Body of pancreas (tissue), 4 donors: Measurements from ENCODE around the gene TRMT6. TPM values are rescaled to one million over a fixed set of nuclear protein-coding genes. Genes with fewer than 3 reads are reported as not detected.

Experiments
- ATAC-seq: fragments of 150-250 bp; one replicate; pipeline ENCODE4 v1.9.1; 2016
- DNase-seq, 4 donors: peaks; one replicate each; pipeline ENCODE4 v3.0.0-alpha.2; 2019
- H3K27ac ChIP-seq, 4 donors: fragments of 200-600 bp; sonication (generic); 1 replicate in 3 of 4; 2 replicates in 1 of 4; pipeline versions ENCODE4 v1.5.1 to v1.6.1; 2016 to 2019; ENCODE audit warnings: mild to moderate bottlenecking in 1 of 4, mixed read lengths in 1 of 4, moderate library complexity in 1 of 4
- H3K27me3 ChIP-seq, 2 donors: fragments of 200-600 bp; sonication (generic); one replicate each; pipeline ENCODE4 v1.6.0; 2016; ENCODE audit warnings: mild to moderate bottlenecking in 1 of 2
- H3K36me3 ChIP-seq, 2 donors: fragments of 200-600 bp; sonication (generic); replicated peaks in 1 of 2; 2 replicates each; pipeline ENCODE4 v1.5.1; 2016; ENCODE audit warnings: low read depth in 2 of 2; ENCODE audit not compliant: insufficient read depth in 1 of 2
- H3K4me1 ChIP-seq: fragments of 200-600 bp; sonication (generic); one replicate; pipeline ENCODE4 v1.6.0; 2016
- H3K4me3 ChIP-seq, 2 donors: fragments of 200-600 bp; sonication (generic); 1 replicate in 1 of 2; 2 replicates in 1 of 2; pipeline ENCODE4 v1.5.1; 2016 to 2019
- H3K9me3 ChIP-seq, 3 donors: fragments of 200-600 bp; sonication (generic); 1 replicate in 2 of 3; 2 replicates in 1 of 3; pipeline ENCODE4 v1.5.1; 2016
- POLR2A ChIP-seq, 3 donors: fragments of 450-650 bp; IDR thresholded peaks; one replicate each; pipeline ENCODE4 v1.6.1; 2016; ENCODE audit warnings: antibody characterized with exemption in 3 of 3, mild to moderate bottlenecking in 2 of 3
- WGBS, 2 donors: methylation state at CpG; one replicate each; pipeline ENCODE4 v1.1.5; 2017; 5-methylcytosine and 5-hydroxymethylcytosine counted together
- intact Hi-C: fragments of 100-400 bp; cut with DNase I; formaldehyde crosslinking; loops from one replicate; pipeline ENCODE4 v1.15.1; 2023
- total RNA-seq, 2 donors: library from RNA; depleted of rRNA; stranded (reverse); fragments of >200 nt; gene quantifications; one replicate each; pipeline ENCODE4 v1.1.0, GENCODE V29; 2016
- TF ChIP-seq, protein P1 (sequence below), 7 experiments: fragments of 450-650 bp in 4 of 7; fragments of 200-600 bp in 3 of 7; sonication (generic) in 3 of 7; IDR thresholded peaks; one replicate each; pipeline ENCODE4 v1.5.1; 2016 to 2019; ENCODE audit warnings: antibody characterized with exemption in 7 of 7

Gene TRMT6, protein sequence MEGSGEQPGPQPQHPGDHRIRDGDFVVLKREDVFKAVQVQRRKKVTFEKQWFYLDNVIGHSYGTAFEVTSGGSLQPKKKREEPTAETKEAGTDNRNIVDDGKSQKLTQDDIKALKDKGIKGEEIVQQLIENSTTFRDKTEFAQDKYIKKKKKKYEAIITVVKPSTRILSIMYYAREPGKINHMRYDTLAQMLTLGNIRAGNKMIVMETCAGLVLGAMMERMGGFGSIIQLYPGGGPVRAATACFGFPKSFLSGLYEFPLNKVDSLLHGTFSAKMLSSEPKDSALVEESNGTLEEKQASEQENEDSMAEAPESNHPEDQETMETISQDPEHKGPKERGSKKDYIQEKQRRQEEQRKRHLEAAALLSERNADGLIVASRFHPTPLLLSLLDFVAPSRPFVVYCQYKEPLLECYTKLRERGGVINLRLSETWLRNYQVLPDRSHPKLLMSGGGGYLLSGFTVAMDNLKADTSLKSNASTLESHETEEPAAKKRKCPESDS
- 1 to 10 TPM; 5.2 to 8.6 TPM for total RNA-seq

DNA sequence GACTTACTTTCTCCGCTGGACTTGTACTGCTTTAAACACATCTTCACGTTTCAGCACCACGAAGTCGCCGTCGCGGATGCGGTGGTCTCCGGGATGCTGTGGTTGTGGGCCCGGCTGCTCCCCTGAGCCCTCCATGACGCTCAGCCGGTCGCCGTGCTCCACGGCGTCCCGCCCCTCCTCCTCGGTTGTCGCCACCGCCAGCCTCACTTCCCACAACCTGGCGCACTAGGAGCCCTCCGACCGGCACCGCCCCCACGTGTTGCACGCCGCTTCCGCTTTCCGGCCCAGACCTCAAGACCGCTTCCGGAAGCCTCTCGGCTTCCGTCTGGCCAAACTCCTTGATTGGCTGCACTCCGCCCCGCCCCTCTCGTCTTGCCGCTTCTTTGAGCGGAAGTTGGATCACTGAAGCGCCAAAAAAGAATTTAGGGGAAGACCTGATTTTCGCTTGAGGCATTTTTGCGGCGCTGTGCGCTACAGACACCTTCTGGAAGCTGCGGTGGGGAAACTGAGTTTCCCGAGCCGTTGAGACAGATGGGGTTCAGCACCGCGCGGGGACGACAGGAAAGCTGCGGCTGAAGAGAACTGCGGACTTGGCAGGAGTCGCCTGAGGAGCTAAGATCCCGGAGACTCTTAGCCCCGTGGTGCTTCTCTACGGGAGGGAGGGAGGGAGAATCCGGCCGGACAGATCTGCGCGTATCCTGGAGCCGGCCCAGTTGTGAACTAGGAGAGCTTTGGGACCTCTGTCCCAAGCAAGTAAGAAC lies at the start of gene TRMT6, which contains the start of gene MCM8:
Gene TRMT6, minus strand, starts transcription at position 263 of the 761 bp plus-strand sequence. Its CDS starts 128 bp downstream, at position 135.
Gene MCM8, plus strand, starts transcription at position 382 of the 761 bp plus-strand sequence. CDS start 1,364 bp downstream, outside the sequence.
- Histone ChIP-seq H3K4me3 (peak within 1 kb of the TSS; percentile 50 to 78), H3K27me3 (no peaks in the 10 kb centered on the region), H3K27ac (peak within 1 kb of the TSS; percentile 55 to 82 (median 69)), H3K36me3 (peaks cover 0 to 3% of the 10 kb centered on the region in 2 donors), H3K9me3 (no peaks in the 10 kb centered on the region), H3K4me1 (peaks cover 20% of the 10 kb centered on the region)
- intact Hi-C loops, result no loop called here
- TF ChIP-seq, protein P1, sequence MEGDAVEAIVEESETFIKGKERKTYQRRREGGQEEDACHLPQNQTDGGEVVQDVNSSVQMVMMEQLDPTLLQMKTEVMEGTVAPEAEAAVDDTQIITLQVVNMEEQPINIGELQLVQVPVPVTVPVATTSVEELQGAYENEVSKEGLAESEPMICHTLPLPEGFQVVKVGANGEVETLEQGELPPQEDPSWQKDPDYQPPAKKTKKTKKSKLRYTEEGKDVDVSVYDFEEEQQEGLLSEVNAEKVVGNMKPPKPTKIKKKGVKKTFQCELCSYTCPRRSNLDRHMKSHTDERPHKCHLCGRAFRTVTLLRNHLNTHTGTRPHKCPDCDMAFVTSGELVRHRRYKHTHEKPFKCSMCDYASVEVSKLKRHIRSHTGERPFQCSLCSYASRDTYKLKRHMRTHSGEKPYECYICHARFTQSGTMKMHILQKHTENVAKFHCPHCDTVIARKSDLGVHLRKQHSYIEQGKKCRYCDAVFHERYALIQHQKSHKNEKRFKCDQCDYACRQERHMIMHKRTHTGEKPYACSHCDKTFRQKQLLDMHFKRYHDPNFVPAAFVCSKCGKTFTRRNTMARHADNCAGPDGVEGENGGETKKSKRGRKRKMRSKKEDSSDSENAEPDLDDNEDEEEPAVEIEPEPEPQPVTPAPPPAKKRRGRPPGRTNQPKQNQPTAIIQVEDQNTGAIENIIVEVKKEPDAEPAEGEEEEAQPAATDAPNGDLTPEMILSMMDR (IDR thresholded peaks at IDR 0.05), result peak in 1 of 7 experiments; percentile 2
- peak in 2 of 3 donors; percentile 62 for TF ChIP-seq POLR2A (IDR thresholded peaks at IDR 0.05)
- ATAC-seq, result peak; percentile 100
- peak; percentile 93 to 97 (median 96) for DNase-seq
- 1% methylated on average over 24 to 61 of the region's 61 CpGs for WGBS, 2 donors

DNA sequence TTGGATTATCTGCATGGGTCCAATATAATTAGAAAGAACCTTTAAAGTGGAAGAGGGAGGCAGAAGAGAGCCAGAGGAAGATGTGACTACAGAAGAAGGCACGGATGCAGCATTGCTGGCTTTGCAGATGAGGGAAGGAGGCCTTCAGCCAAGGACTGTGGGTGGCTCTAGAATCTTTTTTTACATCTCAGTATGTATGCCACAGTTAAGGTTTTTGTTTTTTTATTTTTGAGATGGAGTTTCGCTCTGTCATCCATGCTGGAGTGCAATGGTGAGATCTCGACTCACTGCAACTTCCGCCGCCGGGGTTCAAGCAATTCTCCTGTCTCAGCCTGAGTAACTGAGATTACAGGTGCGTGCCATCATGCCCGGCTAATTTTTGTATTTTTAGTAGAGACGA lies 49.5 kb upstream of the TRMT6 start:
- H3K4me1 ChIP-seq, result no peaks in the 10 kb centered on the region
- DNase-seq (no peak), ATAC-seq (no peak)
- H3K36me3 ChIP-seq, result no peaks in the 10 kb centered on the region
- intact Hi-C loops, result no loop called here
- no peak overlapping the region for H3K4me3 ChIP-seq
- WGBS, 2 donors, result 91 to 96% methylated on average over 9 of the region's 9 CpGs
- H3K27me3 ChIP-seq, result no peaks in the 10 kb centered on the region
- no peak for TF ChIP-seq POLR2A (IDR thresholded peaks at IDR 0.05)
- TF ChIP-seq, protein P1 (IDR thresholded peaks at IDR 0.05), result no peak
- no peak overlapping the region for H3K27ac ChIP-seq
- no peaks in the 10 kb centered on the region for H3K9me3 ChIP-seq

DNA sequence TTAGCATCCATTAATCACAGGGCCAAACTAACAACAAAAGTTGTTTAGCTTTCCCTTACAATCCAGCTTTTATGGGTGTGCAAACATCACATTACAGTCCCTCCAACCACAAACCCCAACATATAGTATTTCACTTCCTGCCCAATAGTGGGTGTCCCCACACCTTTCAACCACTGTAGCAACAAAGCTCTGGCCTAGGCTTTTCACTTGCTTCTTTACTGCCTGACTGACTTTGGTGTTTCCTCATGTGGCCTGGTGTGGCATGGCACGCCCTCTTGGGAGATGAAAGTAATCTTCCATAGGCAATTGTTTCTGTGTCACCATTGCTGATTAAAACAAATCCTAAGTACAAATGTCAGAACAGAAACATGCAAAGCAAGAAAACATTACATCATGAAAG lies 46.4 kb upstream of the TRMT6 start:
- DNase-seq, result no peak
- H3K4me1 ChIP-seq, result no peaks in the 10 kb centered on the region
- intact Hi-C loops, result no loop called here
- no peaks in the 10 kb centered on the region for H3K27me3 ChIP-seq
- H3K4me3 ChIP-seq, result no peak overlapping the region
- peaks cover 0 to 2% of the 10 kb centered on the region in 2 donors for H3K36me3 ChIP-seq
- no peaks in the 10 kb centered on the region for H3K9me3 ChIP-seq
- TF ChIP-seq, protein P1 (IDR thresholded peaks at IDR 0.05), result no peak
- no peak for TF ChIP-seq POLR2A (IDR thresholded peaks at IDR 0.05)
- WGBS, 2 donors, result 94 to 95% methylated on average over 1 of the region's 1 CpG
- H3K27ac ChIP-seq, result no peak overlapping the region
- ATAC-seq, result no peak

DNA sequence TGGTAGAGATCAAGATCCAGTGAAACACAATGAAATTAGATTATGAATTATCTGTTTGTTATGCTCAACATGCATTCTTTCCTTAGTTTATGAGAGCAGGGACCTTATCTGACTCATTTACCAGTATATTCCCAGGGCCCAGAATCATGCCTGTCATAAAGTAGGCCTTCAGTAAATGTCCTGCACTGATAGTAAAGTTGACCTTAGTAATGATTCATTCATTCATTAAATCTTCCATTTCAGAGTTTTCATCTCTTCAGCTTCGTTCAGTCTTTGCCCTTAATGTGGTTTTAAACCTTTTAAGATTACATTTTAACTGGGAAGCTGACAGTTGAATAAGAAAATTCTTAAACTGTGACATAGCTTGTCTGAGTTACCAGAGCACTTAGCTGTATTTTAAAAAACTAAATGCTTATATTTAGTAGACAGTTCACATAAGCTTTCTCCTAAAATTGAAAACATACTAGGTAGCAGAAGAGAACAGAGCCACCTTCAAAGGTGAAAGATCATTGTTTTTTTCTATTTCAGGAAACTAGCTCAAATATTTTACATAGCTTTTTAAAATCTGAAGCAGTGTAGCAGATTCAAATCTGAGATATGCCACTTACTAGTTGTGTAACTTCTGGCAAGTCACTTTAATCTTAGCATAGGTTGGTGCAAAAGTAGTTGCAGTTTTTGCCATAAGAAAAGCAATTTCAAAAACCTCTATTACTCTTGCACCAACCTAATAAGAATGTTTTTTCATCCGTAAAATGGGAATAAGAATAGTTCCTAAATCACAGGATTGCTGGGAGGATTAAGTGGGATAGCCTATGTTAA lies 41.5 kb upstream of the TRMT6 start:
- TF ChIP-seq, protein P1 (IDR thresholded peaks at IDR 0.05), result no peak
- TF ChIP-seq POLR2A (IDR thresholded peaks at IDR 0.05), result no peak
- H3K9me3 ChIP-seq, result no peaks in the 10 kb centered on the region
- no peak for ATAC-seq
- H3K27ac ChIP-seq, result no peak overlapping the region
- 74 to 77% methylated on average over 2 of the region's 2 CpGs for WGBS, 2 donors
- no peaks in the 10 kb centered on the region for H3K4me1 ChIP-seq
- intact Hi-C loops, result no loop called here
- H3K4me3 ChIP-seq, result no peak overlapping the region
- no peak for DNase-seq
- peaks cover 0 to 6% of the 10 kb centered on the region in 2 donors for H3K36me3 ChIP-seq
- H3K27me3 ChIP-seq, result no peaks in the 10 kb centered on the region
